ENCODE data around the gene MACC1.

DNA sequence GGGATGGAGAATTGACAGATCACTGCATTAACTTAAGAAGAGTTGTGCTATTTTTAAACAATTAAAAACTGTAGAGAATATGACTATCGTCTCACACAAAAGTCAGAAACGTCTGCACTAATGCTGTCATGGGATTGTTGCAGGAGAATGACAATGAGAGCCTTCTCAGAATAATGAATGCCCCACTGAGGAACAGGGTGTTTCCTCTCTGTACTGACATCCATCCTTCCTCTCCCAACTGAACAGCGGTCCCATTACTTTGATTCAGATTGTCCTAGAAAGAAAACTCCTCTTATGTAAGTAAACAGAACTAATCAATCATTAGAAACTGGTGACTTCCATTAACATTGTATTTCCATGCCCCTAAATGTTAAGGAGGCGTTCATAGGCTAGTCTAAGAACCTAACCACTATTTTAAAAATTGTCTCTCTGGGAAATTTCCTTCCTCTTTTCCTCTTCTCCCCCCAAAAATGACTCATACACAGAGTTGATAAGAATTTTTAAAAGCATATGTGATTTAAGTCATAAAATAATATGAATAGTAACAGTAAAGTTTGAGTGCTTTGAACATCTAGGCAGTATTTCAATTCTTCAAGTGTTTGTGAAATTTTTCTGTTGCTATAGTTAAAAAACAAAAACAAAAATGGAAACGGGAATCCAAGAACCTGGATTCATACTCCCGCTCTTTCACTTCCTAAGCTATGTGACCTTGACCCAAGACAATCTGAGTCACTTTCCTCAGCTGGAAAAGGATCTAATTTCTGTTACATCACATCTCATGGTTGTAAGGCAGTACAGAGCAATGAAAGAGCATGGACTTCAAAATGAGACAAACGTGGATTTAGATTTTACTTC lies 12.7 kb upstream of the MACC1 start:
- TF ChIP-seq POLR2A (IDR thresholded peaks at IDR 0.05) = no peak
- TF ChIP-seq, protein P1, sequence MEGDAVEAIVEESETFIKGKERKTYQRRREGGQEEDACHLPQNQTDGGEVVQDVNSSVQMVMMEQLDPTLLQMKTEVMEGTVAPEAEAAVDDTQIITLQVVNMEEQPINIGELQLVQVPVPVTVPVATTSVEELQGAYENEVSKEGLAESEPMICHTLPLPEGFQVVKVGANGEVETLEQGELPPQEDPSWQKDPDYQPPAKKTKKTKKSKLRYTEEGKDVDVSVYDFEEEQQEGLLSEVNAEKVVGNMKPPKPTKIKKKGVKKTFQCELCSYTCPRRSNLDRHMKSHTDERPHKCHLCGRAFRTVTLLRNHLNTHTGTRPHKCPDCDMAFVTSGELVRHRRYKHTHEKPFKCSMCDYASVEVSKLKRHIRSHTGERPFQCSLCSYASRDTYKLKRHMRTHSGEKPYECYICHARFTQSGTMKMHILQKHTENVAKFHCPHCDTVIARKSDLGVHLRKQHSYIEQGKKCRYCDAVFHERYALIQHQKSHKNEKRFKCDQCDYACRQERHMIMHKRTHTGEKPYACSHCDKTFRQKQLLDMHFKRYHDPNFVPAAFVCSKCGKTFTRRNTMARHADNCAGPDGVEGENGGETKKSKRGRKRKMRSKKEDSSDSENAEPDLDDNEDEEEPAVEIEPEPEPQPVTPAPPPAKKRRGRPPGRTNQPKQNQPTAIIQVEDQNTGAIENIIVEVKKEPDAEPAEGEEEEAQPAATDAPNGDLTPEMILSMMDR (IDR thresholded peaks at IDR 0.05) = no peak
